Stimulated activated CD4-positive, alpha-beta T cell treated with anti-CD3 and anti-CD28 coated beads, Interleukin-1b, Interleukin-23, amount 100 ng/mL, for 24 hours (primary cell): ENCODE data around the gene ACAT2.
A peak's percentile ranks its signal among the peaks of the same experiment; 100 is the strongest.
"Not testable (repeated sequence)": the region's sequence is repeated elsewhere in the genome, so short reads cannot be mapped to it uniquely, and the experiment has no call there.

ENCODE experiments used
- DNase-seq, 4 experiments: peaks; one replicate each; pipeline ENCODE4 v3.0.0-alpha.2; 2020; ENCODE audit warnings: low read depth in 4 of 4, low spot score in 1 of 4

ACAT2 gene

GRCh38 chr6:159762681-159763293 lies 942 bp downstream of the ACAT2 start:
- peak in 1 of 4 experiments; percentile 7 for DNase-seq

- DNase-seq: no peak
These were observed 5.1 kb downstream of the ACAT2 start for GRCh38 chr6:159766906-159767305.

GRCh38 chr6:159769470-159769869 lies 7.6 kb downstream of the ACAT2 start:
- DNase-seq: no peak

- no peak for DNase-seq
These were observed 10.4 kb downstream of the ACAT2 start for GRCh38 chr6:159772196-159772595.

GRCh38 chr6:159777240-159777904 lies 15.5 kb downstream of the ACAT2 start:
- DNase-seq: no peak

- DNase-seq: no peak
These were observed 16.3 kb downstream of the ACAT2 start for GRCh38 chr6:159778131-159778530.

GRCh38 chr6:159778542-159779103 lies 16.8 kb downstream of the ACAT2 start:
- no peak for DNase-seq

- no peak for DNase-seq
These were observed 26.4 kb downstream of the ACAT2 start for GRCh38 chr6:159788276-159788675.

- DNase-seq: no peak
These were observed 27.0 kb downstream of the ACAT2 start for GRCh38 chr6:159788753-159789376.

- DNase-seq: peak; percentile 97 to 100 (median 98)
These were observed 27.7 kb downstream of the ACAT2 start, which contains the start of gene TCP1 for GRCh38 chr6:159789377-159790148. TSS of gene TCP1 (minus strand) at chr6:159789602. CDS start at chr6:159789468, 134 bp downstream.

GRCh38 chr6:159790149-159790955 lies 28.5 kb downstream of the ACAT2 start, which contains the start of gene MRPL18:
TSS of gene MRPL18 (plus strand) at chr6:159790467. CDS start at chr6:159790588, 121 bp downstream.
- peak; percentile 61 to 85 (median 76) for DNase-seq

GRCh38 chr6:159790956-159791598 lies 29.2 kb downstream of the ACAT2 start:
- no peak for DNase-seq

- not testable (repeated sequence) for DNase-seq
These were observed 33.1 kb downstream of the ACAT2 start for GRCh38 chr6:159794976-159795375.

- no peak for DNase-seq
These were observed 35.7 kb downstream of the ACAT2 start for GRCh38 chr6:159797554-159797953.

GRCh38 chr6:159800141-159800865 lies 38.5 kb downstream of the ACAT2 start, which contains the start of gene PNLDC1:
TSS of gene PNLDC1 (plus strand) at chr6:159800276. CDS start at chr6:159800308, 32 bp downstream.
- no peak for DNase-seq

GRCh38 chr6:159801935-159802334 lies 40.1 kb downstream of the ACAT2 start:
- no peak for DNase-seq

GRCh38 chr6:159804504-159804903 lies 42.7 kb downstream of the ACAT2 start:
- DNase-seq: no peak

- DNase-seq: no peak
These were observed 43.7 kb downstream of the ACAT2 start for GRCh38 chr6:159805440-159806020.
